CD4-positive, alpha-beta T cell treated with Interleukin-17A for 4 hours (primary cell): ENCODE measurements around the gene SLC37A2.
A peak's percentile ranks its signal among the peaks of the same experiment; 100 is the strongest.
"Not testable (repeated sequence)": the region's sequence is repeated elsewhere in the genome, so short reads cannot be mapped to it uniquely, and the experiment has no call there.

Source experiments
- DNase-seq: peaks from one replicate; pipeline ENCODE4 v3.0.0-alpha.2; 2020; ENCODE audit warnings: mixed read lengths

SLC37A2 gene

DNA sequence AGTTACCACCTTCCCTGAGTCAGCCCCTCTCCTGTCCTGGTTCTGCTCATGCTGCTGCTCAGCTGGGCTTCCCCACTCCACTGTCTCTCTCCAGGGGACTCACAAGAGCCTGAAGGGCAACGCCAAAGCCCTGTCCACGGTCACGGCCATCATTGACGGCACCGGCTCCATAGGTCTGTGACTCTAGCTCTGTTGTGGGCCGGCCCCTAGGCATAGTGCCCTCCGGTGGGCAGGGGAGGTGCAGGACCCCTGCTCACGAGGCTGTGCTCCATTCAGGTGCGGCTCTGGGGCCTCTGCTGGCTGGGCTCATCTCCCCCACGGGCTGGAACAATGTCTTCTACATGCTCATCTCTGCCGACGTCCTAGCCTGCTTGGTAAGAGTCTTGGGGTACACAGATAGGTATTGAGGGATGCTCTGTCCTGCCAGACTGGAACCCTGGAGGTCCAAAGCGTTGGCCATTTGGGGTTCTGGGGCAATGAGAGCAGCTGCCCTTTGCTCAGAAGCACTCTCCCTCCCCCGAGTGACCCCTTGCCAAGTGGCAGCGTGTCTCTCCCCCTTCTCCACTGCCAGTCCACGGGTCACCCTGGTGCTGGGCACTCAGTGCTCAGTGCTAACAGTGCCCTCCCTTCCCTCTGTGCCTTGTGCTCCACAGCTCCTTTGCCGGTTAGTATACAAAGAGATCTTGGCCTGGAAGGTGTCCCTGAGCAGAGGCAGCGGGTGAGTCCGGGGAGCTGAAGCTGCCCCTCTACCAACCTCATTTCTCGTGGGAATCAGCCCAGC is 22.4 kb downstream of the SLC37A2 start:
- DNase-seq, result no peak

DNA sequence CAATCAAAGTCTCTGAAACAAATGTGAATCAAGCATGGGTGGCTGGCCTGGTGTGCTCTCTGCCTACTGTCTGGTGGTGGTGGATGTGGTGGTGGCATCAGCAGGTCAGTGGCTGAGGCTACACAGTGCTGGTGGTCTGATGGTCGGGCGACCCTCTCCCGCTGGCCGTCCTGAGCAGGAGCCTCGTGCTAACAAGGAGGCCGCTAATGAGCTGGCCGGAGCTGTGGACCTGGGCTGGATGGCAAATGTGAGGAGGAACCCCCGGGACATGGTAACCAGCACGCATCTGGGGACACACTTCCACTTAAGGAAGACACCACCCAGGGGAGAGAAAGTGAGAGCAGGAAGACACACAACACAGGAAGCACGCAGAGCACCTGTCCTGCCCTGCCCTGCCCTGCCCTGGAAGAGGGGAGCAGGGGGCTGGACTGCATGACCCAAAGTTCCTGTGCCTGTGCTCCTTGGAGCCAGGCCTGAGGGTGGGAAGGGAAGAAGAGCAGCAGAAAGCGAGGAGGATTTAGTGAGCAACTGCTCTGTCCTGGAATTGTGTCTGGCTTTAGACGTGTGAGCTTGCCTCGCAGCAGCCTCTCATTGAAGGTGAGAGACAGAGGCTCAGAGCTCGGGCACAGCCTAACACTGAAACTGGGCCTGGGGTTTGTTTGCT is 23.7 kb downstream of the SLC37A2 start:
- no peak for DNase-seq

GRCh38 chr11:125088123-125088522 is 25.0 kb downstream of the SLC37A2 start:
- DNase-seq, result no peak

DNA sequence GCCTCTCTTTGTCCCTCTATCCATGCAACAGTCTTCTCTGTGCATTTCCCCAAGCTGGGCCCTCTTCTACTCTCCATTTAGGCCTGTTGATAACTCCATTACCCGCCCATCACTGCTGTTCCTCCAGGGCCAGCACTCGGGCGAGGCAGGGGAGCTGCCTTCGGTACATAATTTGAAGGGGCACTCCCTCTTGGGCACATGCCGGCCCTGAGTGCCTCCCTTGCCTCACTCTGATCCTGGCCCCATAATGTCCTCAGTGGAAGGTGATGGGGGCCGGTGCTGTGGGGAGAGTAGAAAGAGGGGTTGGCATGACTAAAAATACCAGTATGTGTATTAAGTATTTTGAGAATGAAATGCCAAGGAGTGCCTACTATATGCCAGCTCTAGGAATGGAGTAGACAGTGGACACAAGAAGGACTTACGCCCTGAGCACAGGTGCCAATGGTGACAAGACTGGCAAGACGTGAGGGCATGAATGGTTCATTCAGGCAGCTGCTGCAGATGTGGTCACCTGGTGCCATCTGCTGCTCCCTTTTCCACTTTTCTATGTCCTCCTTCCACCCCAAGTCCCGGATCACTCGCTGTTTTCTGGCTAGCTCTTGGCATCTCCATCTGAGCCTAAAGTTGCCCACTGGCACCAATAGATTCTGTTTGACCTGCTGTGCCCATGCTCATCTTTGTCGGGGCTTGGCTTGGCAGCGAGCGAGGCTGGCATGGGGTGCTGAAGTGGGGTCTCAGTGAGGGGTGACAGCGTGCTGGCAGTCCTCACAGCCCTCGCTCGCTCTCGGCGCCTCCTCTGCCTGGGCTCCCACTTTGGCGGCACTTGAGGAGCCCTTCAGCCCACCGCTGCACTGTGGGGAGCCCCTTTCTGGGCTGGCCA is 25.7 kb downstream of the SLC37A2 start:
- no peak for DNase-seq

DNA sequence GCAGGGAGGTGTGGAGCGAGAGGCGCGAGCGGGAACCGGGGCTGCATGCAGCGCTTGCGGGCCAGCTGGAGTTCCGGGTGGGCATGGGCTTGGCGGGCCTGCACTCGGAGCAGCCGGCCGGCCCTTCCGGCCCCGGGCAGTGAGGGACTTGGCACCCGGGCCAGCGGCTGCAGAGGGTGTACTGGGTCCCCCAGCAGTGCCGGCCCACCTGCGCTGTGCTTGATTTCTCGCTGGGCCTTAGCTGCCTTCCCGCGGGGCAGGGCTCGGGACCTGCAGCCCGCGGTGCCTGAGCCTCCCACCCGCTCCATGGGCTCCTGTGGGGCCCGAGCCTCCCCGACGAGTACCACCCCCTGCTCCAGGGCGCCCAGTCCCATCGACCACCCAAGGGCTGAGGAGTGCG is 26.4 kb downstream of the SLC37A2 start:
- not testable (repeated sequence) for DNase-seq

- DNase-seq, result not testable (repeated sequence)
Measured at GRCh38 chr11:125090151-125090550, 27.0 kb downstream of the SLC37A2 start.

DNA sequence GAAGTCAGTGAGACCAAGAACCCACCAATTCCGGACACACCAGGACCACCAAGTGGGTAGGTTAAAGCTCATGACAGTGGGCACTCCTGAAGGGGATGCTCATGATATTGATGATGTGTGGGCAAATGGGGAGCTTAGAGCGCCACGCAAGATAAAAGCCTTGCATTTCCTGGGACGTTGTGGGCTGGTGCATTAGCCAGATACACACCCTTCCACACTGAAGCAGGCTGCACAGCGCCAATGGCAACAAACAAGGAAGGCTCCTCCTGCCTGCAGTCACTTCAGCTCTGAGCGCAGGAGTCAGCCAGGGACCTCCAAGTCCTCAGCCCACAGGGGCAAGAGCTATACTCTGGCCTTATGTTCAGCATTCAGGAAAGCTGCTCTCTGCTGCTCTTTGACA is 27.7 kb downstream of the SLC37A2 start:
- no peak for DNase-seq

GRCh38 chr11:125091247-125091876 is 28.3 kb downstream of the SLC37A2 start:
- DNase-seq, result peak; percentile 15

GRCh38 chr11:125091877-125092664 is 29.0 kb downstream of the SLC37A2 start:
- no peak for DNase-seq

- no peak for DNase-seq
Measured at GRCh38 chr11:125092669-125093068, 29.6 kb downstream of the SLC37A2 start.

- DNase-seq, result no peak
Measured at GRCh38 chr11:125093502-125093901, 30.4 kb downstream of the SLC37A2 start.

DNA sequence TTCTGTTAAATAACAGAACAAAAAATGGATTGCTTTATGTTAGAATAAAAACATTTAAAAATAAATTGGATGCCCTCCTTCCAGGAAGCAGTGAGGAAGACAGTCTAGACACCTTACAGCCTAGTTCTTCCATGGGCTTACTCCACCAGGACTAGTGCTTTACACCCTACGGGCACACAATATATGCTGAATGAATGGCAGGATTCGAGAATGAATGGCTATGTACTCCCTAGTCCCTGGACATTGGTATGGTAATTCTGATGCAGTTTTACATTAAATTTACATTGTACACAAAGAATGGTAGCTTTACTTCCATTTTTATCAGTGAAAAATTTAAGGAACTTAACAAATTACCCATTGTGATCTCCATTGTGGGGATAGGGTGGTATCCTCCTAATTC is 31.6 kb downstream of the SLC37A2 start:
- no peak for DNase-seq

DNA sequence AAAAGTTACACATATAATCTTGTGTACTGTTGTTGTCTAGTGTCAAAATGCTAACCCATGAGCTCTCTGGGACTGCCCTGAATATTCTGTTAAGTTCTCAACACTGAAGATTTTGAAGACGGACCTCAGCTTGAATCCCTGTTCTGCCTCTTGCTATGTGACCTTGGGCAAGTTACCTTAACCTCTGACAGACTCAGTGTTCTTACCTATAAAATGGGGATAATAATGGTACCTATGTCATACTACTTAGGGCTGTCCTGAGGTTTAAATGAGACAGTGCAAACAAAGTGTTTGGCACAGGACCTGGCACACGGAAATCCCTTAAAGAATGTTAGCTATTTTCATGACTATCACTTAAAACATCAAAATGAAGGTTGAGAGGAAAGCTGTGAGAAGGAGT is 37.0 kb downstream of the SLC37A2 start:
- no peak for DNase-seq

GRCh38 chr11:125101596-125101995 is 38.5 kb downstream of the SLC37A2 start:
- DNase-seq, result no peak

GRCh38 chr11:125102025-125102424 is 38.9 kb downstream of the SLC37A2 start:
- no peak for DNase-seq

DNA sequence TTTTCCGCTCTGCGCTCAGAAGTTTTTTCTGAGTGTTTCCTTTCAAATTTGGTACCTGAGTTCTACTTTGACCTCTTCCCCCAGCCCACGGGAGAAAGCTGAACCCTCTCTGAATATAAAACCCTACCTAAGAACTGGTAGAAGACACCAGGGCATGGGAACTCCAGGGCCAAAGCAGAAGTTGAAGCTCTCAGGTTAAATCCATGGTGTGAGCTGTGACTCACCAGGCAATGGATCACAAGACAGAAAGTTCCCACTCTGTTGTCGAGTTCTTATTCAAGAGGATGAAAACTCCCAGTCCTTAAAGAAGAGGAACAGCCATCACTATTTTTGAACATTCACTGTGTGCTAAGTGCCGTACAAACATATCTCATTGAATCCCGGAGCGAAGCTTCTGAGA is 39.4 kb downstream of the SLC37A2 start:
- DNase-seq, result no peak

DNA sequence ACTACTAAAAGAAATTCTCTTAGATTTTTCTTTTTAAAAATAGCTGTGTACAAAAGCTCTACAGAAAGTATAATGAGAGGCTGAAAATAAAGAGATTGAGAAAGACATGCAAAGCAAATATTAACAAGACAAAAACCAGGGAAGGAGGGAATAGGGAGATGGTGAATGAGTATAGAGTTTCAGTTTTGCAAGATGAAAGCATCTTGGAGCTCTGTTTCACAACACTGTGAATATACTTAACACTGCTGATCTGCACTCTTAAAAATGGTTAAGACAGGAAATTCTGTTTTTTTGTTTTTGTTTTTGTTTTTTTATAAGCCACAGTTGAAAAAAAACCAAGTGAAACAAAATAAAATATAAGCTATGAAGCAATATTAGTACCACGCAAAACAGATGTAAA is 42.8 kb downstream of the SLC37A2 start:
- DNase-seq, result no peak

GRCh38 chr11:125108469-125108868 is 45.4 kb downstream of the SLC37A2 start:
- no peak for DNase-seq

DNA sequence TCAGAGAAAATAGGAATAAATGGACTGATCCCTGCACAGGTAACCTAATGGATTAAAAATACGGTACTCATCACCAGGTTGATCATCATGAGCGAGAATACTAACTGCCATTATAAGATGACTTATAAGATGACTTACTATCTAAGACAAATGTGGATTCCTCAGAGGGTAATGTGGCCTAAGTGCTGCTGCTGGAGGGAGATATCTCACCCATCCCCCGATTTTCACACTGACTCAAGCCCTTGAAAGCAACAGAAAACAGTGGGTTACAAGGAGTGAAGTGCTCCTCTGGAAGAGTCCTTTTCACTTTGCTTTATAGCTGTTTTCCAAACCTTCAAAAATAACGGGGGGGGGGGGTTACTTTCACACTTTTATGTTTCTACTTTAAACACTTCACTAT is 47.4 kb downstream of the SLC37A2 start:
- no peak for DNase-seq

DNA sequence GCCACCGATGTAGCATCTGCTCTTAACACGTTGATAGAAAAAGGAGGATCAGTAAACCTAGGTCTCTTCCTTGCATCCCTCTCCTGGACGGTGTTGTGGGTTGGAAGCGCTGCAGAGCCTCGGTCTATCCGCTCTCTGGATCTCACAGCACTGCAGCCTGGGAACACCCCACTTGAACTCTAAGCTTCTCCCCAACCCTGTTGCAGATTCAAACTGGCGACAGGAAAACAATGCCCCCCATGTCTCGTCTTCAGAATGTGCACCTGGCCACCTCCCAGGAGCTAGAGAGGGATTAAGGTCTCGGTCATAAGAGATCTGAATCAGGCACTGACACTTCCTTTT is 47.9 kb downstream of the SLC37A2 start:
- peak; percentile 25 for DNase-seq

GRCh38 chr11:125111343-125112207 is 48.5 kb downstream of the SLC37A2 start, which contains the start of gene TMEM218:
Gene TMEM218, minus strand, starts transcription at chr11:125111626. Its CDS starts 9,385 bp downstream, at chr11:125102241.
- peak; percentile 95 for DNase-seq
